Measurements from ENCODE around the gene LHFPL6.

DNA sequence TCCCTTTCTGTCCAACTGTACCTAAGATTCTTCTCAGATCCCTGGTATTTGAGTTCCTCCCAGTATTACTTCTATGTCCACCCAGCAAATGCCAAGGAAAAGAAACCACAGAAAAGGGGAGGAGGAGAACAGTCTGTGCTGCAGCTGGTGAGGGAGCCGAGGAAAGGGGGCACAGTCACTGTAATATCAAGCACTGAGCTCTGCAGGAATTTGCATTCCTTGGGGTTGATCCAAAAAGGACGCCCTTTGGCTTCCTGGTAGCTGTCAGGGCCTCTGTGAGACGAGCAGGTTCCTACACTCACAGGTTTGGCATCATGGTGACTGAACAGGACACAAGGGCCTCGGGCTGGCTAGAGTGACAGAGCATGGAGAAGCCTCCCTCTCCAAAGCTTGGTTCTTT is 291.4 kb downstream of the LHFPL6 start:
- TF ChIP-seq SIN3A (IDR thresholded peaks at IDR 0.05; ENCODE audit: borderline replicate concordance, insufficient read depth, low read depth, low read length) (no peak), CTCF (IDR thresholded peaks at IDR 0.05) (no peak), POLR2AphosphoS5 (IDR thresholded peaks at IDR 0.05; ENCODE audit: low read depth, low read length) (no peak)

All from Panc1 (cell line).